ENCODE measurements around the gene OR2F2.

OR2F2 gene

GRCh38 chr7:143914938-143915652 lies 19.9 kb upstream of the OR2F2 start:
- DNase-seq = no peak

DNA sequence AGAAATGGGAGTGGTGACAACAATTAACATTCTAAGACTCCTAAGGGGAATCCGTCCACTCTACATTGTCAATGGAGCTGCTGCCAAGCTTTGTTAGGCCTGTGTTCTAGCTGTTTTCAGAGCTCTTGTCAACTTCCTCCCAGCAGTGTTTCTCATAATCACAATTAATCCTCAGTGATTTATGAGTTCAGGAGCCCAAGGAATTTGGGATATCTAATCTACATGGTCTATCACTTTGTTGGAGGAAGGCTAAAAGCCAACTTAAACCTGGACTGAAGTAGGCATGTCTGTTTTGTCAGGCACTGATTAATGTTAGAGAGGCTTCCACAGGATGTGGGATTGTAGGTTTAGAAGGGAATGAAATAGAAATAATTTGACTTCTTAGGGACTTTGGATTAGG lies 10.2 kb upstream of the OR2F2 start:
- no peak for DNase-seq

GRCh38 chr7:143929224-143929920 lies 5.7 kb upstream of the OR2F2 start:
- DNase-seq = no peak

DNA sequence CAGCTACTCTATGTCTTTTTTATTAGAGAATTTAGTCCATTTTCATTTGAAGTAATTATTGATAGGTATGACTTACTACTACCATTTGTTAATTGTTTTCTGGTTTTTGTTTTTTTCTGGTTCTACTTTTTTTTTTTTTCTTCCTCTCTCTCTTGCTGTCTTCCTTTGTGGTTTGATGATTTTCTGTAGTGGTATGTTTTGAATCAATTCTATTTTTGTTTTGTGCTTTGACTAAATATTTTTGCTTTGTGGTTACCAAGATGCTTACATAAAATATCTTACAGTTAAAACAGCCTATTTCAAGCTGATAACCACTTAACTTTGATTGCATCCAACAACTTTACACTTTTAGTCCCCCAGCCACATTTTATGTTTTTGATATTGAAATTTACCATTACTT lies 3.3 kb upstream of the OR2F2 start:
- no peak for DNase-seq

GRCh38 chr7:143936087-143937009 lies 1.3 kb downstream of the OR2F2 start:
- no peak for DNase-seq

GRCh38 chr7:143938379-143939243 lies 3.6 kb downstream of the OR2F2 start:
- no peak for DNase-seq

DNA sequence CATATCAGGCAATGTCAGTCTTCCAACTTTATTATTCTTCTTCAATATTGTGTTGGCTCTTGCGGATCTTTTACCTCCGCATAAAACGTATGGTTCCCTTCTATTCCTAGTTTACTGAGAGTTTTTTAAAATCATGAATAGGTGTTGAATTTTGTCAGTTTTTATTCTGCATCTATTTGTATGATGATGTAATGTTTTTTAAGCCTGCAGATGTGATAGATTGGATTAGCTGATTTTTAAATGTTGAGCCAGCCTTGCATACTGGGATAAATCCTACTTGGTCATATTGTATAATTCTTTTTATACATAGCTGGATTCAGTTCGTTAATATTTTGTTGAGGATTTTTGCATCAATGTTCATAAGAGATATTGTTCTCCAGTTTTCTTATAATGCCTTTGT lies 10.4 kb downstream of the OR2F2 start:
- DNase-seq = no peak

DNA sequence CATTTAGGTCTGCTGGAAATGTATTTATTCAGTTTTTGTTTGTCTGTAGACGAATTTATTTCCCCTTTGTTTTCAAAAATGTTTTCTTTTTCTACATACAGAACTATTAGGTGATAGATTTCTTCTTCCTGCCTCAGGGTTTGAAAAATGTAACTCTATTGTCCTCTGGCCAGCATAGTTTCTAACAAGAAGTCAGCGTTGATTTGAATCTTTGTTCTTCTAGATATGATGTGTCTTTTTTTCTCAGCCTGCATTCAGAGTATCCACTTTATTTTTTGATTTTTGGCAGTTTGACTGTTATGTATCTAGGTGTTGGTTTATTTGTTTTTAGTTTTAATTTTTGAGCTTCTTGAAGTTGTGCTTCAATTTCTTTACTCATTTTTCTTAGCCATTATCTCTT lies 12.1 kb downstream of the OR2F2 start:
- DNase-seq = no peak

DNA sequence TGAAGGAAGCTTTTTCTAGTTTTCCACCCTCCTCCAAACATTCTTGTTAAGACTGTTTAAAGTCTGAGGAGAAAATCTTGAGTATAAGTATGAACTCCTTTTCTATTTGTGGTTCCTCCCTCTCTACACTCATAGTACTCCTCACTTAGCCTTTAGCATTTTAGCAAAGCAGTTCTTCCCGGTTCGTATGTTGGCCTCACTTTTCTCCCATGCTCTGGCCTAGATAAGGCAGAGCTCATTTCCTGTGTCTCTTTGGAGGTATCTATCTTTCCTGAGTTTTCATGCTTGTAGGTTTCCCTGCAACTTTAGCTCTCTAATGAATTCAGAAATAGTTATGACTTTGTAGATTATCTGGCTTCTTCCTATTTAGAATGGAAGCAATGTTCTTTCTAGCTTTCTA lies 13.7 kb downstream of the OR2F2 start:
- DNase-seq = no peak

DNA sequence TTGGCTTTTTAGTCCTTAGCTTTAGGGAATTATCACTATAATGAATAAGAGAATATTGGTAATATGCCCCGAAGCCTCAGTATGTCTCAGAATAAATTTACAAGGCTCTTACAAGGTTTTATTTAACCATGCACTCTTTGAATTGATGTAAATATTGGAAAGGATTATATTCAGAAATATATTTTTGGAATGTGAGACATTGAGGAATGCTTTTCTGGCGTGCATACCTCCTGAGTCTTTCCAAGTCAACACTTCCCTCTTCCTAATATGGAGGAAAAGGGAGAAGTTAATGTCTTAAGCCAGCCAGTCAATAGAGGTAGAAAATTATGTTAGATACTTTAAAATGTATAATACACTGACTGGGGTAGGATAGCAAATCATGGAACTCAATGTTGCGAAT lies 18.4 kb downstream of the OR2F2 start:
- no peak for DNase-seq

DNA sequence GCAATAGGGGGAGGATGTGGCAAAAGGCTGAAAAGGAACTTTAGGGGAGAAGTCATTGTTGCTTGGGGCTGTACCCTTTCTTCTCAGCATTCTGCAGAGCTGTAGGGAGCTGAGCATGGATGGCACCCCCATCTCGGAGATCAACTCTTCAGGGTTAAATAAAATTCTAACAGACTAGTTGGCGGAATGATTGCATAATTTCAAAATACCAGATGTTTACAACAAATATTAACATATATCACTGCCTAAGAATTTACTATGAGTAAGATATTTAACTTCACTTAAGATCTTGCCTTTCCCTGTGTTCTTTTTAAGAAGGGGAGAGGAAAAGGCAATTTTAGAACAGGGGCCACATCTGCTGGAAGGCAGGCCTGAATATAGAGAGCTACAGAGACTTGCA lies 19.1 kb downstream of the OR2F2 start:
- DNase-seq = no peak

DNA sequence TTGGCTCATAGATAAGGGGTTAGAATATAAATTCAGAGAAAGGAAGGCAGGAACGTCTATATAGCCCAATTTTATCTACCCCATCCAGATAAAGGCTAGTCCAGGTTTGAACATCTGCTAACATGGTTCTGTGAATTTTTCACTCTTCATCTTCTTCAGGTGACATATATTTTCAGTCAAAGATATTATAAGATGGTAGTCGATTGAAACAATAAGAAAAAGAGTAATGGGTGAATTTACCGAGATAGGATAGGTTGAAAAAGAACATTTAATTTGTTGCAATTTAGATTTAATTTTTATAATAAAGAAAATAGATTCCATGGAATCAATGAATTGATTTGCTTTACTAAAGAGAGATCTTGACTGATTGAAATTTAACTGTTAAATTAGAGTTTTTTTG lies 19.5 kb downstream of the OR2F2 start, which contains the start of gene OR2F1:
OR2F1 (plus strand) TSS at position 301 of the 400 bp plus-strand sequence. CDS start 5,127 bp downstream, outside the sequence.
- DNase-seq = no peak

DNA sequence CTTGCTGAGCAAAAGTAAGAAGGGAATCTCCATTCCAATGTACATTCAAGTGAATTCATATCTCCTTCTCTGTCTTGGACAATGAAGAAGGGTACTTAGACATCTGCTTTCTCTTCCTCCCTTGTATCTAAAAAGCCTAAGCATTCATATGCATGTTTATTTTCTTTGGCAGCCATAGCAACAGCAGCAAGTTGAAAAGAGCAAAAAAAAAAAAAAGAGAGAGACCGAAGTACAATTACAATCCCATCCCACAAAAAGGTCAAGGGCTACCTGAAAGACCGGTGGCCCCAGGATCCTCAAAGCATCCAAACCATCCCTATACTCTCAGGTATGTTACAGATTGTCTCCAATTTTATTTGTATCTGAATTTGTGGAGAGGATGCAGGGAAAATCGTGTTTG lies 23.7 kb downstream of the OR2F2 start:
- no peak for DNase-seq

DNA sequence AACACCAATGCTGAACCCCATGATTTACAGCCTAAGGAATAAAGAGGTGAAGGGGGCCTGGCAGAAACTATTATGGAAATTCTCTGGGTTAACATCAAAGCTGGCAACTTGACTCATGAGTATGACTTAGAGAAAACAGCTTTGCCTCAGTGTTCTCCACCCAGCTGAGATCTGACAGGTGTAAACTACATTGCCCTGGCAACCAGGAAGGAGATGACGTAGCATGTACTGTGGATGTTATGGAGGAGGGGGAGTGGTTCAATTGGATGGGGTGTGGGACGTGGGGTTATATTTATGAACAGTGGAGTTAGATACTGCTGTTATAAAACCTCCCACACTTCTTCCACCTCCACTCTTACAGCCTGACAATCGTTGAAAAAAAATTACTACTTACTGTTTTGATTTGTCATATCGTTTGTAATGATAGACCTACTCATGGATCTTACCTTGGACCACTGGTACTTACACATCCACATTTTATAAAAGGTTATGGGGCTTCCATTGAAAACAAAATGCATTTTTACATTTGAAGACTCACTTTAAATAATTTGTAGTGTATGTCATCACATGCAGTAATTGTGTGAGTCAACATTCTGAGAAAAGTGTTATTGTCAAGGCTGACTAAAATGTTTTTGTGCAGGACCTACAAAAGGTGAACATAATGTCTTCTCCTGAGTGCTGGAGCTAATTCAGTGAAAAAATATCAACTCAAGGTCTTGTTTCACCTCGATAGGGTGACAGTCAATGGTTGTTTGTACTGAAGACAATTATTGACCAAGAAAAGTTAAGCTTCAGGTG lies 26.0 kb downstream of the OR2F2 start:
- DNase-seq = no peak

DNA sequence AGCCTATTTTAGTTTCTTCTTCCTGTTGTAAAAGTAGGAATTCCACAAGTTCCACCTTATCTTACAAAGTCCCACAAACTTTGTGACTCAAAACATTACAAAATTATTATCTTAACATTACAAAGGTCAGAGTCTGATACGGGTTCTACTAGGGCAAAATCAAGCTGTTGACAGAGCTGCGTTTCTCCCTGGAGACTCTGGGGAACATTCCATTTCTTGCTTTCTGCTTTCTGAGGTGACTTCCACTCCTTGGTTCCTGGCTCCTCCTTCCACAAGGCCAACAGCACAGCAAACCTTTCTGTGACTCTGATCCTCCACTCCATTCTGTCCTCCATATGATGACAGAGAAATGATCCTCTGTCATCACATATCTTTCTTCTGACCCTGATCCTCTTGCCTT lies 30.2 kb downstream of the OR2F2 start:
- DNase-seq = no peak

- no peak for DNase-seq
Measured at GRCh38 chr7:143967398-143967797, 32.4 kb downstream of the OR2F2 start.

- DNase-seq = no peak
Measured at GRCh38 chr7:143973870-143974416, 38.9 kb downstream of the OR2F2 start.

DNA sequence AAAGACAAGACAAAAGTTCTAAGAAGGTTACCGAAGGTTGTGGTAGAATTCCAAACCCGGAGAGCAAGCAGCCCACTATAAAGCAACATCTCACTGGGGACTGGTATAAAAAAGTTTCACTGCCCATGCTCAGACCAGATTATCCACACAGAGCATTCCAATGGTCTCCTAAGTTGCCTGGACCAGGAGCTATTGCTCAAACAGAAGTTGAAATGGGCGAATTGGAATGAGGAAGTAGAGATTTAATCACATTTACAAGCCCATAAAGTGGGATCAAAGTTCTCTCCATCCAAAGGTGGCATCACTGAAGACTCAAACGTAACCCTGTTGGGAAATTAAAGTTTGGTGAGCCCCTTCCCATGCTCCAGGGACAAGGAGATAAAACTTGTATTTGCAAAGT lies 39.4 kb downstream of the OR2F2 start:
- DNase-seq = no peak

- no peak for DNase-seq
Measured at GRCh38 chr7:143975617-143976016, 40.6 kb downstream of the OR2F2 start.

GRCh38 chr7:143978585-143978984 lies 43.6 kb downstream of the OR2F2 start:
- no peak for DNase-seq

DNA sequence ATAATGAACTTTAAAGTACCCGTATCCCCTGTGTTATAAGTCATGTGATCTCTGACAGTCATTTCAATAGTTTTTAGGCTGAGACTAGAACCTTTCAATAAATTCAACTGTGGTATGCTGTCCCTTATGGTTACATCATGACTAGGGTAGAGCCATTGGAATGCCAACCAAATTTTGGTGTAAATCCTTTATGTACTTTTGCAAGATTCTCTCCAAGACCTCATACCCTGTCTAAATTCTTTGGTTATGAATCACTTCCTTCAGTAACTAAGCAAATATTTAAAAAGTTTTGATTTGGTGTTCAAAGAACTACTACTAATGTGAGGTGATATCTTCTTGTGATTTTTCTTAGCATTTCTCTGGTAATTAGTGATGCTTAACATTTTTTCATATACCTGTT lies 44.3 kb downstream of the OR2F2 start:
- no peak for DNase-seq

Measured in cortex of kidney (tissue), 1 donor.